Thyroid gland (tissue), 4 donors: ENCODE data around the gene RPL5.

Experiments used
- POLR2A ChIP-seq, 2 donors: fragments of 450-650 bp; IDR thresholded peaks; one replicate each; pipeline ENCODE4 v1.6.1; 2017; ENCODE audit warnings: antibody characterized with exemption in 2 of 2, mild to moderate bottlenecking in 2 of 2, moderate library complexity in 1 of 2
- TF ChIP-seq, protein P1 (sequence below), 6 experiments: fragments of 200-600 bp in 3 of 6; fragments of 450-650 bp in 3 of 6; sonication (generic) in 3 of 6; IDR thresholded peaks; one replicate each; pipeline ENCODE4 v1.5.1; 2016 to 2019; ENCODE audit warnings: antibody characterized with exemption in 6 of 6, mild to moderate bottlenecking in 2 of 6, inconsistent platforms in 1 of 6, moderate library complexity in 1 of 6

DNA sequence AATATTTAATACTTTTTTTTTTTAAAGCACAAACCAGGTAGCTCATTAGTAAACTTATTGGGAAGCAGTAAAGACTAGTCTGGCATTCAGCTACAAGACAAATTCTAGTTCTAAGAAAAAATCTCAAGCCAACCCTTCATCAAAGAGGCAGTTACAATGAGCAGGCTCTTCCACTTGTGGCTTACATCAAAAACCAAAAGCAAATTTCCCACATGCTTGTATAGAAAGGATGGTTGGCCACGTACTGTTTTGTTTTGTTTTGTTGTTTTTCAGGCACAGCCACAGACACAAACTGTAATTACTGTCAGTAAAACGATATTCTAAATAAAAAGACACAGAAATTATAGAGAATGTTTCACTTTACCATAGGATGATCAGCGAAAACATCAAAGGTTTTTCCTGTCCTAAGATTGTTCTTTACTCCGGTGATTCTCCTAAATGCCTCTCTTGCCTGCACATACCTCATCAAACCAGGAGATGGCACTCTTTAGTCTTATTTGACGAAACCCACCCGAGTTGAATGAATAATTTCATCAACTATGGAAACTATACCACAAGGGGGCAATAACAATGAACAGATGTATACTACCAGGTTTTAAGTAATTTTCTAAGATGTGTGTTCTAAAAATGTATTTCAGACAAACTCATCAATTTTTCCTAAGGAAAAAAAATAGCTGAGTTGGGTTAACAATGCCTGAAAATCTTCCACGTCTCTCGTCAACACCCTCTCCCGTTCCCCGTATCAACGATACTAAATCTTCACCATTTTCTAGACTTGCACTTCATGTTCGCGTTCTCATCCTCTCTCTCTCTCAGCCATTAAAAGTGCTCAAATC lies 26.9 kb downstream of the RPL5 start:
- TF ChIP-seq, protein P1, sequence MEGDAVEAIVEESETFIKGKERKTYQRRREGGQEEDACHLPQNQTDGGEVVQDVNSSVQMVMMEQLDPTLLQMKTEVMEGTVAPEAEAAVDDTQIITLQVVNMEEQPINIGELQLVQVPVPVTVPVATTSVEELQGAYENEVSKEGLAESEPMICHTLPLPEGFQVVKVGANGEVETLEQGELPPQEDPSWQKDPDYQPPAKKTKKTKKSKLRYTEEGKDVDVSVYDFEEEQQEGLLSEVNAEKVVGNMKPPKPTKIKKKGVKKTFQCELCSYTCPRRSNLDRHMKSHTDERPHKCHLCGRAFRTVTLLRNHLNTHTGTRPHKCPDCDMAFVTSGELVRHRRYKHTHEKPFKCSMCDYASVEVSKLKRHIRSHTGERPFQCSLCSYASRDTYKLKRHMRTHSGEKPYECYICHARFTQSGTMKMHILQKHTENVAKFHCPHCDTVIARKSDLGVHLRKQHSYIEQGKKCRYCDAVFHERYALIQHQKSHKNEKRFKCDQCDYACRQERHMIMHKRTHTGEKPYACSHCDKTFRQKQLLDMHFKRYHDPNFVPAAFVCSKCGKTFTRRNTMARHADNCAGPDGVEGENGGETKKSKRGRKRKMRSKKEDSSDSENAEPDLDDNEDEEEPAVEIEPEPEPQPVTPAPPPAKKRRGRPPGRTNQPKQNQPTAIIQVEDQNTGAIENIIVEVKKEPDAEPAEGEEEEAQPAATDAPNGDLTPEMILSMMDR (IDR thresholded peaks at IDR 0.05) = peak; percentile 84 to 100 (median 94)
- TF ChIP-seq POLR2A (IDR thresholded peaks at IDR 0.05) = no peak
